NCI-H146 (cell line): ENCODE data around the gene C1RL.
"Not testable (repeated sequence)": the region's sequence is repeated elsewhere in the genome, so short reads cannot be mapped to it uniquely, and the experiment has no call there.

Experiments used
- DNase-seq: peaks from one replicate; lab custom pipeline; 2025; lab: John Stamatoyannopoulos, UW

Gene C1RL

GRCh38 chr12:7061596-7061995, 47.4 kb downstream of the C1RL start:
- no peak for DNase-seq

- no peak for DNase-seq
Observed at GRCh38 chr12:7061138-7061537, 47.9 kb downstream of the C1RL start.

- DNase-seq = peak; percentile 71
Observed at GRCh38 chr12:7060353-7060954, 48.6 kb downstream of the C1RL start, which contains the start of gene C1S. Gene C1S, plus strand, starts transcription at chr12:7060718. Its CDS starts 1,195 bp downstream, at chr12:7061913.

DNA sequence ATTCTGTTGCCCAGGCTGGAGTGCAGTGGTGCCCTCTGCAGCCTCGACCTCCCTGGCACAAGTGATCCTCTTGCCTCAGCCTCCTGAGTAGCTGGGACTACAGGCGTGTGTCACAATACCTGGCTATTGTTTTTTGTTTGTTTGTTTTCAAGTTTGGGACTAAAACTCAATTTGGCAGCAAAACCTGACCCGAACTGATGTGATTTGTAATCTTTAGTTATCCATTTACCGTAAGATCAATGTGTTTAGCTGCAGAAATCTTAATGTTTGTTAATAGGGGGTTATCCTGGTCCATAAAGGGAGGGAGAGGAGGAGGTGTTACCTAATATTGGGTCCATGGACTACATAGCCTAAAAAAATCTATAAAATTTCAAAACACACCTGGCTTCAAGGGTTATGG, 49.2 kb downstream of the C1RL start:
- DNase-seq = no peak

DNA sequence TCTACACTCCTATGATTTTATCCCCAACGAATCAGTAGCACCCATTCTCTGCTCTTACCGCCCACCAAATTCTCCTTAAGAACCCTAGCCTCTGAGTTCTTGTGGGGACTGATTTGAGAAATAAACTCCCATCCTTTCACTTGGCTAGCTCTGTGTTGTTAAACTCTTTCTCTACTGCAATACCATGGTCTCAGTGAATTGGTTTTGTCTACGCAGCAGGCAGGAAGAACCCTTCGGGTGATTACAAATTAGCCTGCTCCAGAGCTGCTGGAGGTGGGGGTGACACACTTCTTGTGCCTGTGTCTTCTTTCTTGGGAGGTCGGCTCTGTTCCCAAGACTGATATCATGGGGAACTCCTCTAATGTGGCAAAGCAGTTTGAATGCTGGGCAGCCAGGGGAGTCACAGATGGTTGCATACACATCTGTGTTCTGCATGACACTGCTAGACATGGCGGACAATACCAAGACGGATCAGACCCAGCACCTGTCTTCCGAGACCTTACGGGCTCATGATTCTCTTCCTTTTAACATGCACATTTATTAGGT, 50.1 kb downstream of the C1RL start:
- DNase-seq = no peak

- DNase-seq = no peak
Observed at GRCh38 chr12:7058163-7058845, 50.7 kb downstream of the C1RL start.

DNA sequence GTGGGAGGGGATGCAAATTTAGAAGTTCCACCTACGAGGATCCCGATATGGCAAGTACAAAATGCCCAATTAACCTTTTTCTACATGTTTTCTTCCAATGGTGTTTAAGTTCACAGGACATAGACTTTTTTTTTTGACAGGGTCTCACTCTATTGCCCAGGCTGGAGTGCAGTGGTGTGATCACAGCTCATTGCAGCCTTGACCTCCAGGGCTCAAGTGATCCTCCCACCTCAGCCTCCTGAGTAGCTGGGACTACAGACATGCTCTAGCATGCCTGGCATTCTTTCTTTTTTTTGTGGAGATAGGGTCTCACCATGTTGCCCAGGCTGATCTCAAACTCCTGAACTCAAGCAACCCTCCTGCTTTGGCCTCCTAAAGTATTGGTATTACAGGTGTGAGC, 53.3 kb downstream of the C1RL start:
- not testable (repeated sequence) for DNase-seq

DNA sequence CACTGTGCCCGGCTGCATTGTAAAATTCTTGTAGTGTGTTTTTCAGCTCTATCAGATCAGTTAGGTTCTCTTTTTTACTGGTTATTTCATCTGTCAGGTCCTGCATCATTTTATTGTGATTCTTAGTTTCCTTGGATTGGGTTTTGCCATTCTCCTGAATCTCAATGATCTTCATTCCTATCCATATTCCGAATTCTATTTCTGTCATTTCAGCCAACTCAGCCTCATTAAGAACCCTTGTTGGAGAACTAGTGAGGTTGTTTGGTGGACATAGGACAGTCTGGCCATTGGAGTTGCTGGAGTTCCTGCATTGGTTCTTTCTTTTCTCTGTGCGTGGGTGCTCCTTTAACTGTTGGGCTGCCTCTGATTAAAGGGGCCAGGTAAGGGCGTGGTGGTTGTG, 54.1 kb downstream of the C1RL start:
- no peak for DNase-seq

DNA sequence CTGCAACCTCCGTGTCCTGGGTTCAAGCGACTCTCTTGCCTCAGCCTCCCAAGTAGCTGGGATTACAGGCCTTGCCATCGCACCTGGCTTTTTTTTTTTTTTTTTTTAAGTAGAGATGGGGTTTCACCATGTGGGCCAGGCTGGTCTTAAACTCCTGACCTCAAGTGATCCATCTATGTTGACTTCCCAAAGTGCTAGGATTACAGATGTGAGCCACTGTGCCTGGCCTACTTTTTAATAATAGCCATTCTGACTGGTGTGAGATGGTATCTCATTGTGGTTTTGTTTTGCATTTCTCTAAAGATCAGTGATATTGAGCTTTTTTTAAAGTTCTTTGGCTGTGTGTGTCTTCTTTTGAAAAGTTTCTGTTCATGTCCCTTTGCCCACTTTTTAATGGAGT, 59.0 kb downstream of the C1RL start:
- not testable (repeated sequence) for DNase-seq

DNA sequence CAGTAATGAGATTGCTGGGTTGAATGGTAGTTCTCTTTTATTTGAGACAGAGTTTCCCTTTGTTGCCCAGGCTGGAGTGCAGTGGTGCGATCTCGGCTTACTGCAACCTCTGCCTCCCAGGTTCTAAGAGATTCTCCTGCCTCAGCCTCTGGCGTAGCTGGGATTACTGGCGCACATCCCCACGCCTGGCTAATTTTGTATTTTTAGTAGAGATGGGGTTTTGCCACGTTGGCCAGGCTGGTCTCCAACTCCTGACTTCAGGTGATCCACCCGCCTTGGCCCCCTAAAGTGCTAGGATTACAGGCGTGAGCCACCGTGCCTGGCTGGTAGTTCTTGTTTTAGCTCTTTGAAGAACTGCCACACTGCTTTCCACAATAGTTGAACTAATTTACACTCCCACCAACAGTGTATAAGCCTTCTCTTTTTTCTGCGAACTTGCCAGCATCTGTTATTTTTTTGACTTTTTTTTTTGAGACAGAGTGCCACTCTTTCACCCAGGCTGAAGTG, 59.5 kb downstream of the C1RL start:
- not testable (repeated sequence) for DNase-seq

DNA sequence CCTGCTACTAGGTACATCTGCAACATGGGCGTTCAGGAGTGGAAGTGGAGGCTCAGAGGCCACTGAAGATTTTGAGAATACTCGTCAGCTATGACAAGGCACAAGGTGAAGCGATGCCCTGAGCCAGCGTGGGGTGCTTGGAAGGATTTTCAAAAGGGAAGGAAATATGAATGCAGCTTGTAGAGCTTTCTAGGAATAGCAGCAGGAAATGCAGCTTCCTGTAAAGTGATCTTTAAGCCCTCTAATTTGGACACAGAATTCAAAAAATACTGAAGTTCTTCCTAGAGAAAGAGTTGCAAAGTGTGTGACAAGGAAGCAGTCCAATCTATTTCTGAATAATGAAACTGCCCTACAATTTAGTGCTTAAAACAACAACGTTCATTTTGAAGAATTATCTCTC, 61.7 kb downstream of the C1RL start:
- DNase-seq = no peak

DNA sequence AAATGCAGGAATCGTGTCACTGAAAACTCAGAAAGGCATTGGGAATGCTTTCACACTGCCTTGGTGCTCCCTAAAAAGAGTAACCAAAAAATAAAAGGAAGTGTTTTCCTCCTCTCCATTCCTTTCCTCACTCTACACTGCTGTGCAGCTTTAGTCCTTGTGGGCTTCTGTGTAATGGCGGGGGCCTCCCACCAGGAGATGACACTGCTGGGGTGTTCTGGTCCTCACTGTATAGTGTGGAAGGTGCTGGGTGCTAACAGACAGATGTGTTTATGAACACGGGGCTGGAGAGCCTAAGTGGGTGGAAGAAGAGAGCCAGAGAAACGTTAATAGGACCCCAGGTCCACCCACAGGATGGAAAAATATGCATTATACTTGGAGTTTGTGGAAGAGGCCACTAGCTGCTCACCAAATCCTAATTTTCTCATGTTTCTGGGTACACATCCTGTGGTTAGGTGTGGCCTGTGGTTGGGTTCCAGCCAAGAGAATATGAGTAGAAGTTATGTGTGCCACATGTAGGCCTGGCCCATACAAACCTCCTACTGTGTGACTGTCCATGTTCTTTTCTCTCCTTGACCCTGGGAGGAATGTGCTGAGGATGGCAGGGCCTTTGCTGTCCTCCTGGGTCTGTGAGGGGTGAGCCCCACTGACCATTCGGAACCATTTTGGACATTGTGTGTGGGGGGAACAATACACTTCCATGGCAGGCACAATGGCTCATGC, 62.5 kb downstream of the C1RL start:
- no peak for DNase-seq

- DNase-seq = no peak
Observed at GRCh38 chr12:7045913-7046312, 63.1 kb downstream of the C1RL start.
